Upper lobe of left lung (tissue), 4 donors: ENCODE measurements around the gene TIMP2.

ENCODE experiments used
- POLR2A ChIP-seq, 4 donors: fragments of 450-650 bp; IDR thresholded peaks; one replicate each; pipeline ENCODE4 v1.5.1; 2016 to 2017; ENCODE audit warnings: antibody characterized with exemption in 4 of 4, mild to moderate bottlenecking in 2 of 4
- TF ChIP-seq, protein P1 (sequence below), 6 experiments: fragments of 450-650 bp in 4 of 6; fragments of 200-600 bp in 2 of 6; sonication (generic) in 2 of 6; IDR thresholded peaks; one replicate each; pipeline ENCODE4 v1.5.1; 2016 to 2019; ENCODE audit warnings: antibody characterized with exemption in 6 of 6

DNA sequence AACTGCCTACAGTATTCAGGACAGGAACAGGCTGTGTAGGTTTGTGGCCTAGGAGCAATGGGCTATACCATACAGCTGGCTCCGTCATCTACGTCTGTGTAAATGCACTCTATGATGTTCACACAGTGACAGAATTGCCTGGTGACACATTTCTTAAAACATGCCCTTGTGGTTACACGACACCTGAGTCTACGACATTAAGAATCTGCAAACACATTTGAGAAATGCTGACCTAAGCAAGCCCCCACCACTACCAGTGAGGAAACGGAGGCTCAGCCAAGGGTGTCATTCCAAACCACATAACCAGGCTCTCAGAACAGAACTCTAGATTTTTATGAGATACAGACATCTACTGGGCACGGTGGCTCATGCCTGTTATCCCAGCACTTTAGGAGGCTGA is 108.1 kb downstream of the TIMP2 start:
- TF ChIP-seq, protein P1, sequence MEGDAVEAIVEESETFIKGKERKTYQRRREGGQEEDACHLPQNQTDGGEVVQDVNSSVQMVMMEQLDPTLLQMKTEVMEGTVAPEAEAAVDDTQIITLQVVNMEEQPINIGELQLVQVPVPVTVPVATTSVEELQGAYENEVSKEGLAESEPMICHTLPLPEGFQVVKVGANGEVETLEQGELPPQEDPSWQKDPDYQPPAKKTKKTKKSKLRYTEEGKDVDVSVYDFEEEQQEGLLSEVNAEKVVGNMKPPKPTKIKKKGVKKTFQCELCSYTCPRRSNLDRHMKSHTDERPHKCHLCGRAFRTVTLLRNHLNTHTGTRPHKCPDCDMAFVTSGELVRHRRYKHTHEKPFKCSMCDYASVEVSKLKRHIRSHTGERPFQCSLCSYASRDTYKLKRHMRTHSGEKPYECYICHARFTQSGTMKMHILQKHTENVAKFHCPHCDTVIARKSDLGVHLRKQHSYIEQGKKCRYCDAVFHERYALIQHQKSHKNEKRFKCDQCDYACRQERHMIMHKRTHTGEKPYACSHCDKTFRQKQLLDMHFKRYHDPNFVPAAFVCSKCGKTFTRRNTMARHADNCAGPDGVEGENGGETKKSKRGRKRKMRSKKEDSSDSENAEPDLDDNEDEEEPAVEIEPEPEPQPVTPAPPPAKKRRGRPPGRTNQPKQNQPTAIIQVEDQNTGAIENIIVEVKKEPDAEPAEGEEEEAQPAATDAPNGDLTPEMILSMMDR (IDR thresholded peaks at IDR 0.05): no peak
- no peak for TF ChIP-seq POLR2A (IDR thresholded peaks at IDR 0.05)
